Measurements from ENCODE around the gene ZNF200. TPM values are rescaled to one million over a fixed set of nuclear protein-coding genes. Genes with fewer than 3 reads are reported as not detected.

ZNF200 gene
- total and polyA plus RNA-seq, 4 donors, result 1.8 to 5.3 (median 3.4) TPM

GRCh38 chr16:3190949-3191353, 44.0 kb downstream of the ZNF200 start:
- Histone ChIP-seq H3K36me3 (ENCODE audit: control insufficient read depth in 4 of 4, insufficient read depth in 3 of 4, low read depth in 1 of 4, low read length in 3 of 4) (no peaks in the 10 kb centered on the region), H3K27ac (ENCODE audit: low read depth in 1 of 2, low read length in 2 of 2) (no peak overlapping the region), H3K27me3 (ENCODE audit: control insufficient read depth in 4 of 4, insufficient read depth in 4 of 4, low read length in 3 of 4) (peaks cover 6 to 19% (median 9%) of the 10 kb centered on the region in 4 donors), H3K9me3 (ENCODE audit: control insufficient read depth in 4 of 4, low read length in 3 of 4) (peaks cover 0 to 16% (median 3%) of the 10 kb centered on the region in 4 donors), H3K4me3 (ENCODE audit: low read depth in 1 of 3, low read length in 3 of 3) (no peak overlapping the region), H3K9ac (ENCODE audit: low read depth in 1 of 2, low read length in 2 of 2) (no peak overlapping the region), H3K4me1 (ENCODE audit: control insufficient read depth in 4 of 4, insufficient read depth in 4 of 4, low read length in 3 of 4) (peaks cover 0 to 11% (median 3%) of the 10 kb centered on the region in 4 donors)
- 13% methylated on average over 16 of the region's 16 CpGs for WGBS
- no peak for DNase-seq (ENCODE audit: low spot score)
- TF ChIP-seq FOXA1 (IDR thresholded peaks at IDR 0.05) (no peak), REST (IDR thresholded peaks at IDR 0.05) (no peak), SP1 (IDR thresholded peaks at IDR 0.05) (no peak), EGR1 (IDR thresholded peaks at IDR 0.05; ENCODE audit: low read depth in 2 of 2) (no peak), TAF1 (conservative IDR thresholded peaks at IDR 0.05) (no peak), CTCF (IDR thresholded peaks at IDR 0.05; ENCODE audit: low read depth, low read length, missing input control) (no peak), RAD21 (IDR thresholded peaks at IDR 0.05) (no peak)

GRCh38 chr16:3189869-3190268, 45.1 kb downstream of the ZNF200 start:
- no peak for TF ChIP-seq CTCF (IDR thresholded peaks at IDR 0.05; ENCODE audit: low read depth, low read length, missing input control)
- no peak for TF ChIP-seq TAF1 (conservative IDR thresholded peaks at IDR 0.05)
- no peak for TF ChIP-seq NR2F2 (IDR thresholded peaks at IDR 0.05)
- TF ChIP-seq FOXA2 (IDR thresholded peaks at IDR 0.05), result no peak
- no peak for TF ChIP-seq ZBTB33 (IDR thresholded peaks at IDR 0.05)
- no peak for TF ChIP-seq RAD21 (IDR thresholded peaks at IDR 0.05)
- TF ChIP-seq MAX (IDR thresholded peaks at IDR 0.05), result no peak
- TF ChIP-seq JUND (IDR thresholded peaks at IDR 0.05), result no peak
- no peak for TF ChIP-seq HNF4G (IDR thresholded peaks at IDR 0.05)
- TF ChIP-seq FOXA1 (IDR thresholded peaks at IDR 0.05), result no peak
- no peak for TF ChIP-seq GABPA (IDR thresholded peaks at IDR 0.05 in 1 of 2, conservative IDR thresholded peaks at IDR 0.05 in 1 of 2)
- no peak for TF ChIP-seq SP1 (IDR thresholded peaks at IDR 0.05)
- TF ChIP-seq HNF4A (conservative IDR thresholded peaks at IDR 0.05), result no peak
- no peak for TF ChIP-seq ATF3 (IDR thresholded peaks at IDR 0.05)
- TF ChIP-seq RXRA (IDR thresholded peaks at IDR 0.05), result no peak
- no peak for TF ChIP-seq YY1 (IDR thresholded peaks at IDR 0.05)
- TF ChIP-seq EGR1 (IDR thresholded peaks at IDR 0.05; ENCODE audit: low read depth in 2 of 2), result no peak
- no peak for TF ChIP-seq REST (IDR thresholded peaks at IDR 0.05)
- H3K36me3 ChIP-seq (ENCODE audit: control insufficient read depth in 4 of 4, insufficient read depth in 3 of 4, low read depth in 1 of 4, low read length in 3 of 4), result no peaks in the 10 kb centered on the region
- H3K9me3 ChIP-seq (ENCODE audit: control insufficient read depth in 4 of 4, low read length in 3 of 4), result peaks cover 2 to 15% (median 3%) of the 10 kb centered on the region in 4 donors
- DNase-seq (ENCODE audit: low spot score), result no peak
- 23% methylated on average over 11 of the region's 11 CpGs for WGBS
- H3K27me3 ChIP-seq (ENCODE audit: control insufficient read depth in 4 of 4, insufficient read depth in 4 of 4, low read length in 3 of 4), result peaks cover 6 to 19% (median 8%) of the 10 kb centered on the region in 4 donors
- peaks cover 0 to 11% (median 3%) of the 10 kb centered on the region in 4 donors for H3K4me1 ChIP-seq (ENCODE audit: control insufficient read depth in 4 of 4, insufficient read depth in 4 of 4, low read length in 3 of 4)
- no peak overlapping the region for H3K9ac ChIP-seq (ENCODE audit: low read depth in 1 of 2, low read length in 2 of 2)
- no peak overlapping the region for H3K27ac ChIP-seq (ENCODE audit: low read depth in 1 of 2, low read length in 2 of 2)
- no peak overlapping the region for H3K4me3 ChIP-seq (ENCODE audit: low read depth in 1 of 3, low read length in 3 of 3)
